ENCODE results near the gene BUD13. TPM values are rescaled to one million over a fixed set of nuclear protein-coding genes. Genes with fewer than 3 reads are reported as not detected.

Gene BUD13
- total and polyA plus RNA-seq, 10 of the 15 experiments (the other 5 are each of a cell fraction or from before 2014, with no cell fraction given), result 10.9 to 36.5 (median 24.7) TPM

DNA sequence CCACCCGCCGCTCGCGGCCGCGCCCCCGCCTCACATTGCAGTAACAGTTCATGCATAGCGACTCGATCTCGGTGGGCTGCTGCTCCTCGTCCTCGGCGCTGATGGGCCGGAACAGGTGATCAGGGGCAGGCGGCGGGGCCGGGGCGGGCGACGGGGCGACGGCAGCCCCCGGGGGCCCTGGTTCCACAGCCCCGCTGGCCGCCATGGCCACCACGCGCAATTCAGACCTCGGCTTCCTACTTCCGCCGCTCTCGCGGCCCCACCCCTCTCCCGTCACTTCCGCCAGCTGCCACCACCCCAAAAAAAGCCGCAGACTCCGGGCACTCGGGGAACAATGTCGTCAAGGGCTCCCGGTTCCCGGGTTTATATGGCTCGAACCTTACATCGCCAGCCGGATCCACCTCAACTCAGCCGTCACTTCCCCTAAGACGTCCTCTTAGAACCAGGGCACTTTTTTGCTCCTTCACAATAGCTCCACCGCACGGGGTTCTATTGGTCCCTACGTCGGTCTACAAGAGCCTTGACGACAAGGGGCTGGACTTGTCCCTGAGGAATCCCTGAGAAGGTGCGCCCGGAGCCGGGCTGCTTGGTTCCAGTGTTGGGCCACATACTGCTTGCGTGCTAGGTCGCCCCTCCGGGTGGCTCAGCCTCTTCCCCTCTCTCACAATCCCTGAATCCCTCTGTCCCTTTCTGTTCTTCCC, 15.1 kb upstream of the BUD13 start, which contains the start of gene ZPR1 (continued):
- TF ChIP-seq, protein P1, sequence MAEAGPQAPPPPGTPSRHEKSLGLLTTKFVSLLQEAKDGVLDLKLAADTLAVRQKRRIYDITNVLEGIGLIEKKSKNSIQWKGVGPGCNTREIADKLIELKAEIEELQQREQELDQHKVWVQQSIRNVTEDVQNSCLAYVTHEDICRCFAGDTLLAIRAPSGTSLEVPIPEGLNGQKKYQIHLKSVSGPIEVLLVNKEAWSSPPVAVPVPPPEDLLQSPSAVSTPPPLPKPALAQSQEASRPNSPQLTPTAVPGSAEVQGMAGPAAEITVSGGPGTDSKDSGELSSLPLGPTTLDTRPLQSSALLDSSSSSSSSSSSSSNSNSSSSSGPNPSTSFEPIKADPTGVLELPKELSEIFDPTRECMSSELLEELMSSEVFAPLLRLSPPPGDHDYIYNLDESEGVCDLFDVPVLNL (IDR thresholded peaks at IDR 0.05; ENCODE audit: low read depth, low read length), result no peak
- TF ChIP-seq RUNX3 (IDR thresholded peaks at IDR 0.05; ENCODE audit: low read length) (peak; percentile 89), BHLHE40 (IDR thresholded peaks at IDR 0.05; ENCODE audit: borderline replicate concordance in 1 of 2, low read depth in 2 of 2, low read length in 1 of 2) (peak in 1 of 2 experiments; percentile 36; a peak in 1 of 4 replicates), FOXK2 (IDR thresholded peaks at IDR 0.05) (no peak), CREB1 (IDR thresholded peaks at IDR 0.05; ENCODE audit: low read depth) (peak; percentile 89), NRF1 (conservative IDR thresholded peaks at IDR 0.05; ENCODE audit: low read depth, low read length) (no peak)
- TF ChIP-seq, protein P2, sequence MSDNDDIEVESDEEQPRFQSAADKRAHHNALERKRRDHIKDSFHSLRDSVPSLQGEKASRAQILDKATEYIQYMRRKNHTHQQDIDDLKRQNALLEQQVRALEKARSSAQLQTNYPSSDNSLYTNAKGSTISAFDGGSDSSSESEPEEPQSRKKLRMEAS (IDR thresholded peaks at IDR 0.05; ENCODE audit: low read depth, low read length), result peak; percentile 91

DNA sequence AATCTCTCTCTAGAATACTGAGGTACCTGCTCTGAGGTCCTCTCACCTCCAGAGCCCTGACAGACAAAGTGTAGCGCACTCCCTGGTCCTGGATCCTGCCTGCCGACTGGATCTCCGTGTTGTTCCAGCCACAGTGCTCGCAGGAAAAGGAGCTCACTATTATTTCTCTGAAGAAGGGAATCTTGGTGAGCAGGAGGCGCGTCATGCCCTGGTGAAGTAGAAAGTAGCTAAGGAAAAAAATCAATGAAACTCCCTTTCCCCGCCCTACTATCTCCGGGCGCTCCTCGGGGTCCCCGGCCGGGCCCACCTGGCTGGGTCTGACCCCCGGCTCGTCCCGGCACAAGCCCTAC, 14.6 kb upstream of the BUD13 start:
- peaks cover 20% of the 10 kb centered on the region for H3K79me2 ChIP-seq (ENCODE audit: control insufficient read depth, insufficient read depth, low read length)
- peak overlapping the region; percentile 94 for H3K4me2 ChIP-seq (ENCODE audit: control insufficient read depth, insufficient read depth)
- CTCF ChIA-PET, result interaction anchor here (0.5 to 10.9 kb wide), 7 partner anchors 25 to 393 kb away, joined by 3 to 183 read pairs (median 3); partner anchors contain the start of gene APOA1
- SMC1A ChIA-PET (ENCODE audit: uncharacterized antibody, unreplicated experiment), result interaction anchor here (0.6 to 7.5 kb wide), 16 partner anchors 11 to 393 kb away, joined by 3 to 46 read pairs (median 4); no protein-coding TSS in a partner anchor
- H3K27ac ChIP-seq (ENCODE audit: control insufficient read depth, insufficient read depth), result peak overlapping the region; percentile 72
- RAD21 ChIA-PET (ENCODE audit: unreplicated experiment), result interaction anchor here (0.7 to 3.3 kb wide), 5 partner anchors 14 to 391 kb away, joined by 3 to 20 read pairs (median 7); partner anchors contain the start of genes BUD13 and SIDT2
- FAIRE-seq (no peak), DNase-seq (ENCODE audit: low read depth, low spot score) (no peak), ATAC-seq (peak; percentile 27)
- peaks cover 9 to 29% of the 10 kb centered on the region in 2 experiments for H3K36me3 ChIP-seq (ENCODE audit: control insufficient read depth in 2 of 2, insufficient read depth in 2 of 2, low read length in 1 of 2)
- H3K9me3 ChIP-seq (replicated peaks; ENCODE audit: control insufficient read depth, insufficient read depth, low read length), result no peaks in the 10 kb centered on the region
- peaks cover 18% of the 10 kb centered on the region for H3K4me1 ChIP-seq (ENCODE audit: control insufficient read depth, insufficient read depth, low read length)
- H2AFZ ChIP-seq (ENCODE audit: control insufficient read depth, low read depth, low read length), result peak overlapping the region; percentile 99
- no peaks in the 10 kb centered on the region for H3K27me3 ChIP-seq (replicated peaks in 1 of 2; ENCODE audit: control insufficient read depth in 2 of 2, insufficient read depth in 2 of 2, low read length in 1 of 2)
- H4K20me1 ChIP-seq (ENCODE audit: control insufficient read depth, insufficient read depth), result no peaks in the 10 kb centered on the region
- peak overlapping the region; percentile 96 for H3K4me3 ChIP-seq
- peak overlapping the region; percentile 92 for H3K9ac ChIP-seq (ENCODE audit: control insufficient read depth, insufficient read depth, low read length)
- BruUV-seq (replicated peaks), result no TSS peak
- in situ Hi-C loops (cut with MboI), result loop anchor here (5.0 kb wide), 1 partner anchor 315 kb away; no protein-coding TSS in a partner anchor
- WGBS (ENCODE audit: insufficient coverage, insufficient replicate concordance, low lambda C conversion rate, missing lambda C conversion rate), result 2% methylated on average over 15 of the region's 15 CpGs
- POLR2A ChIA-PET, result interaction anchor here (1.0 to 3.4 kb wide), 9 partner anchors 11 to 540 kb away, joined by 3 to 28 read pairs (median 3); partner anchors contain the start of genes BUD13 and CEP164
- intact Hi-C loops (cut with micrococcal nuclease; ENCODE audit: unreplicated experiment), result no loop called here
- TF ChIP-seq FOXM1 (IDR thresholded peaks at IDR 0.05; ENCODE audit: low read depth, low read length), result no peak
- TF ChIP-seq POU2F2 (IDR thresholded peaks at IDR 0.05; ENCODE audit: borderline replicate concordance, low read depth, low read length), result no peak
- TF ChIP-seq, protein P3, sequence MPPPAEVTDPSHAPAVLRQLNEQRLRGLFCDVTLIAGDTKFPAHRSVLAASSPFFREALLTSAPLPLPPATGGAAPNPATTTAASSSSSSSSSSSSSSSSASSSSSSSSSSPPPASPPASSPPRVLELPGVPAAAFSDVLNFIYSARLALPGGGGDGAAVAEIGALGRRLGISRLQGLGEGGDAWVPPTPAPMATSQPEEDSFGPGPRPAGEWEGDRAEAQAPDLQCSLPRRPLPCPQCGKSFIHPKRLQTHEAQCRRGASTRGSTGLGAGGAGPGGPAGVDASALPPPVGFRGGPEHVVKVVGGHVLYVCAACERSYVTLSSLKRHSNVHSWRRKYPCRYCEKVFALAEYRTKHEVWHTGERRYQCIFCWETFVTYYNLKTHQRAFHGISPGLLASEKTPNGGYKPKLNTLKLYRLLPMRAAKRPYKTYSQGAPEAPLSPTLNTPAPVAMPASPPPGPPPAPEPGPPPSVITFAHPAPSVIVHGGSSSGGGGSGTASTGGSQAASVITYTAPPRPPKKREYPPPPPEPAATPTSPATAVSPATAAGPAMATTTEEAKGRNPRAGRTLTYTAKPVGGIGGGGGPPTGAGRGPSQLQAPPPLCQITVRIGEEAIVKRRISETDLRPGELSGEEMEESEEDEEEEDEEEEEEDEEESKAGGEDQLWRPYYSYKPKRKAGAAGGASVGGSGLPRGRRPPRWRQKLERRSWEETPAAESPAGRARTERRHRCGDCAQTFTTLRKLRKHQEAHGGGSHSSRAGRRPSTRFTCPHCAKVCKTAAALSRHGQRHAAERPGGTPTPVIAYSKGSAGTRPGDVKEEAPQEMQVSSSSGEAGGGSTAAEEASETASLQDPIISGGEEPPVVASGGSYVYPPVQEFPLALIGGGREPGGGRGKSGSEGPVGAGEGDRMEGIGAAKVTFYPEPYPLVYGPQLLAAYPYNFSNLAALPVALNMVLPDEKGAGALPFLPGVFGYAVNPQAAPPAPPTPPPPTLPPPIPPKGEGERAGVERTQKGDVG (CRISPR knock-in tag; IDR thresholded peaks at IDR 0.05), result no peak
- TF ChIP-seq TCF3 (IDR thresholded peaks at IDR 0.05; ENCODE audit: borderline replicate concordance, insufficient read depth, low read depth, low read length), result no peak
